Stimulated activated CD4-positive, alpha-beta T cell treated with anti-CD3 and anti-CD28 coated beads, Interleukin-15, amount 100 ng/mL, for 24 hours (primary cell): Measurements from ENCODE around the gene MAP3K6.
A peak's percentile ranks its signal among the peaks of the same experiment; 100 is the strongest.

Experiments
- DNase-seq: peaks from one replicate; pipeline ENCODE4 v3.0.0-alpha.2; 2020

The MAP3K6 gene

DNA sequence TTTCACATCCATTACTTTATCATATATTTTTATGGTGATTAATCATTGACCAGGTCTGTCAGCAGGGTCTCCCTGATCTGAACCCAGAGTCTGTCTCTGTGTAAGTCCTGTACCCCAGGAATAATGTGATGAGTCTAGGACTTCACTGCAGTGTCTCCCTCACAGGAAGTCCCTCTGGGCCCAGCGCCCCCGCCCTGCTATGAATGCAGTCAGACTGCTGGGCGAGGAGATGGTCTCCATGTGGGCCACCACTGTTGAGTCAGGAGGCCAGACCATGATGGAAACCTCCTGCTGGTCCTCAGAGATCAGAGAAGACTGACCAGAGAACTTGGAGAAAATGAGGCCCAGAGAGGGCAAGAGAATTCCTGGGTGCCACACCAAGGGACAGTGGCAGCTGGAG lies 35.3 kb downstream of the MAP3K6 start:
- no peak for DNase-seq

DNA sequence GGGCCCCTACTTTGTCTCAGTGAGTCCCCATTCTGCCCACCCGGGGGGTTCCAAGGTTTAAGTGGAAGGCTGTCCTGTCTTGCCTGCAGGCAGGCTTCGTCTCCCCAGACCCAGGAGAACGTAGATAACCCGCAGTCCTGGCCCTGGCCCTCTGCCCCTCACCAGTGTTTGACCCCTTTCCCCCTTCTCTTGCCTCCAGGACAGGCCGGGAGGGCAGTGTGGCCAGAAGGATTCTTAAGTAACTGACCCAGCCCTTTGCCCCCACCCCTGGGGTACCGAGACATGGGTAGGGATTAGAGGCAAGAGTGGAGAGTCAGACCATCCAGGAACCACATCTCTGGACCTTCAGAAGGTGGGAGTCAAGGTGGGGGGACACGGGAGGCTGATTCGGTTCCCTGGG lies 36.0 kb downstream of the MAP3K6 start:
- no peak for DNase-seq

DNA sequence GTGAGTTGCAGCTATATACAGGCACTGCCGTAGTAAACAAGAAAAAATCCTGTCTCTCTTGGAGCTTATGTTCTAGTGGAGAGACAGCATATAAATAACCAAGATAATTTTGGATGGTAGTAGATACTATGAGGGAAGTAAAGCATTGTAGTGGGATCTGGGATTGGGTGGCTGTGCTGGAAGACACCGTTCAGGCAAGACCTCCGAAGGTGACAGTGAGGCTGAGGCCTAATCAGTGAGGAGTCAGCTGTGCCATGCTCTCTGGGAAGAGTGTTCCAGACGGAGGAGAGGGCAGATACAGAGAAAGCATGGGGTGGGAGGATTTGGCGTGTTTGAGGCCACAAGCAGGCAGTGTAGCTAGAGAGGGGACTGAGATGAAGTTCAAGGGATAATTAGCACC lies 38.8 kb downstream of the MAP3K6 start:
- no peak for DNase-seq

GRCh38 chr1:27325286-27325685 lies 41.5 kb downstream of the MAP3K6 start:
- DNase-seq: no peak

DNA sequence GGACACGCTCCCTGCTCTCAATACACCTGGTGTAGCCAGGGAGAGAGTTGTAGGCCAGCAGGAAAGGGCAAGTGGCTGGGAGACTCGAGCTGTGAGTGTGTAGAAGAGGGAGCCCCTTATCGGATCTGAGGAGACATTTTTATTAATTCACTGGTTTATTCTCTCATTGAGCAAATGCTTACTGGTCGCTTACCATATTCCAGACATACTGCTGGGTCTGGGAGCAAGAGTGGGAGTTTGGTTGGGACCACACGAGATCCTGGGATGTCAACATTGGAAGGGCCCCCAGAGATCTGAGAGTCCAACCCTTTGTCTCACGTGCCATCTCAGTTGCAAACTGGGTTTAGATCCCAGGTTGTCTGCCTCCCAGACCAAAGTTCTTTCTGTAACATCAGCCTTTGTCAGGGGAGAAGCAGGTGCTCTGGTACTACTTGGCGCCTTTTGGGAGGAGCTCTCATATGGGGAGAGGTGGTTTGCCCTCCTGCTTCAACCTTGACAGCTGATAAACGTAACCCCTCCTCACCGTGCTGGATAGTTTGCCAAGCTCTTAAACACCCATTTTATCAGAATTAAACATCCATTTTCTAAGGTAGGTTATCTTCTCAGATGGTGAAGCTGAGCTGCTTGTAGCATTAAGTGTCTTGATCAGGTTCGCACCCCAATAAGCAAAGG lies 44.1 kb downstream of the MAP3K6 start:
- DNase-seq: no peak

DNA sequence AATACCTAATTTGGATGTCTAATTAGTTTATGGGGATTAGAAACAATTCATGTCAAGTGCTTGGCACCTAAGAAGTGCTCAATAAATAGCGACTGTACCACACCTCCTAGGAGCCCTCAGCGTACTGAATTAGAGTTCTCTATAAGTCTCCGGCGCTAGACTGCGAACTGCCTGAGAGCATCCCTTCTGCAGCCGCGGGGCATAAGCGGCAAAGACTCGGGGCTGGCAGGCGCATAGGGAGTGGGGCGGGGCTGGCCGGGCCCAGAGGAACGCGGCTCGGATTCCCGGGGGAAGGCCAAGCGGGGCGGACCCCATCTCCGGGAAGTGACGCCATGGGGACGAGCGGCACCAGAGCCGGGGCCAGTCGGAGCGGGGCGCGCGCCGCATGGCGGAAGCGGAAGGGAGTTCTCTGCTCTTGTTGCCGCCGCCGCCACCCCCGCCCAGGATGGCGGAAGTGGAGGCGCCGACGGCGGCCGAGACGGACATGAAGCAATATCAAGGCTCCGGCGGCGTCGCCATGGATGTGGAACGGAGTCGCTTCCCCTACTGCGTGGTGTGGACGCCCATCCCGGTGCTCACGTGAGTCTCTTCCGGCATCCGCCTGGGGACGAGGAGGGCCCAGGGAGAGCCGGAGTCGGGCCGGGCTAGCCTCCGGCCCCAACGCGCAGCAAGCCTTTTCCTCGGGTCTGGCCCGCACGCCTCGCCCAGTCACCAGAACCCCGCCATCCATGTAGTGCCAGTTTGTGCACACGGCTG lies 44.8 kb downstream of the MAP3K6 start, which contains the start of gene TMEM222:
TMEM222 (plus strand) TSS at position 351 of the 756 bp plus-strand sequence; CDS start at position 386, 35 bp downstream.
- peak; percentile 98 for DNase-seq

DNA sequence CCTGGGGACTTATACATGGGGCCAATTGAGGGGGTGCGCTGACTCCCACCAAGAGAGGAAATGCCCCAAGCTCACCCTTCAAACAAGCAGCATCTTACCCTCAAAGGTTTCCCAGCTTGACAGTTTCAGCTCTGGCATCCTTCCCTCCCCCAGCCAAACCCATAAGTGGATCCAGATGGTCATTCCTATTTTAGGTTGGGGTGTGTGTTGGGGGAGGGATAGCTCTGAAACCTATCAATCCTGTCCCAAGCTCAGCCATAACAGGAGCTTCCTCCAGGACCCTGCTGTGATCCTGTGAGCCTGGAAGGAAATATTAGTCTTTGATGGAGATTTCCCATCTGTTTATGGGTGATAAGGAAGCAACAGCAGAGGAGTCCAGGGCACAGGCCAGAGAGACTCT lies 48.2 kb downstream of the MAP3K6 start:
- no peak for DNase-seq

- DNase-seq: no peak
Observed at GRCh38 chr1:27318136-27318535, 48.6 kb downstream of the MAP3K6 start.

- DNase-seq: no peak
Observed at GRCh38 chr1:27316860-27317259, 49.9 kb downstream of the MAP3K6 start.

GRCh38 chr1:27314737-27315136 lies 52.0 kb downstream of the MAP3K6 start:
- no peak for DNase-seq

GRCh38 chr1:27314169-27314568 lies 52.6 kb downstream of the MAP3K6 start:
- no peak for DNase-seq

- DNase-seq: no peak
Observed at GRCh38 chr1:27307874-27308598, 58.7 kb downstream of the MAP3K6 start.

GRCh38 chr1:27306892-27307761 lies 59.6 kb downstream of the MAP3K6 start:
- DNase-seq: no peak

- DNase-seq: no peak
Observed at GRCh38 chr1:27306071-27306470, 60.7 kb downstream of the MAP3K6 start.
